D721Med (cell line): ENCODE measurements around the gene SLC22A17.

Experiments
- DNase-seq: peaks from one replicate; pipeline ENCODE4 v3.0.0; 2011; ENCODE audit warnings: low spot score; ENCODE audit not compliant: insufficient read length
- FAIRE-seq: peaks from 2 replicates; lab custom pipeline; 2011; peaks lifted over from hg19 to GRCh38; lab: Jason Lieb, UNC
- TF ChIP-seq, protein P1 (sequence below): IDR thresholded peaks from 2 replicates; pipeline ENCODE4 v1.5.1; 2012; ENCODE audit warnings: mild to moderate bottlenecking, control low read depth; ENCODE audit not compliant: insufficient read depth; ENCODE audit errors: missing control alignments

Gene SLC22A17

DNA sequence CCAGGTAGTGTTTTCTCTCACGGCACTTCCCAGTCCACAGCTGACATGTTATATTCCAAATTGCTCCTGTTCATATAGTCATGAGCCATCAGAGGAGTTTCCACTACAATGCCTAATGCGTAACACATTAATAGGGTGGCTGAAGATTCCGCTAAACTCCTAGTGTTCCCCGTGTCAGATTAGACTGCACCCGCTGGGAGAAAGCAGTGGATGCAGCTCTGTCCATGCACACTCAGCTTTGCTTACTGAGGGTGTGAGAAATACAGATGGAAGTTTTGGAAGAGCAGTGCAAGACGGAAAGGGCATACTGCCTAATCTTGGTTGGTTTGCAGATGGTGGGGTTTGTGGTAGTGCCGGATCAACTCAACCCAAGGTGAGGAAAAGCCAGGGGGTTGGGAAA is 55.6 kb downstream of the SLC22A17 start:
- no peak for FAIRE-seq
- TF ChIP-seq, protein P1, sequence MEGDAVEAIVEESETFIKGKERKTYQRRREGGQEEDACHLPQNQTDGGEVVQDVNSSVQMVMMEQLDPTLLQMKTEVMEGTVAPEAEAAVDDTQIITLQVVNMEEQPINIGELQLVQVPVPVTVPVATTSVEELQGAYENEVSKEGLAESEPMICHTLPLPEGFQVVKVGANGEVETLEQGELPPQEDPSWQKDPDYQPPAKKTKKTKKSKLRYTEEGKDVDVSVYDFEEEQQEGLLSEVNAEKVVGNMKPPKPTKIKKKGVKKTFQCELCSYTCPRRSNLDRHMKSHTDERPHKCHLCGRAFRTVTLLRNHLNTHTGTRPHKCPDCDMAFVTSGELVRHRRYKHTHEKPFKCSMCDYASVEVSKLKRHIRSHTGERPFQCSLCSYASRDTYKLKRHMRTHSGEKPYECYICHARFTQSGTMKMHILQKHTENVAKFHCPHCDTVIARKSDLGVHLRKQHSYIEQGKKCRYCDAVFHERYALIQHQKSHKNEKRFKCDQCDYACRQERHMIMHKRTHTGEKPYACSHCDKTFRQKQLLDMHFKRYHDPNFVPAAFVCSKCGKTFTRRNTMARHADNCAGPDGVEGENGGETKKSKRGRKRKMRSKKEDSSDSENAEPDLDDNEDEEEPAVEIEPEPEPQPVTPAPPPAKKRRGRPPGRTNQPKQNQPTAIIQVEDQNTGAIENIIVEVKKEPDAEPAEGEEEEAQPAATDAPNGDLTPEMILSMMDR = no peak
- no peak for DNase-seq
